Esophagus mucosa (tissue), 1 donor: ENCODE results near the gene RELT. TPM values are rescaled to one million over a fixed set of nuclear protein-coding genes. Genes with fewer than 3 reads are reported as not detected.

Experiments used
- ATAC-seq: fragments of 200-7000 bp; cut with Tn5 transposase; one replicate; pipeline ENCODE4 v1.9.1; 2020
- total RNA-seq: library from RNA; stranded (reverse); gene quantifications from one replicate; pipeline ENCODE4 v1.2.4, GENCODE V29; 2023
- donor health status: DM: yes; HTN: yes; CAD: no.

Gene RELT
- total RNA-seq, 1 donor from 2014 or later: 3.9 TPM

DNA sequence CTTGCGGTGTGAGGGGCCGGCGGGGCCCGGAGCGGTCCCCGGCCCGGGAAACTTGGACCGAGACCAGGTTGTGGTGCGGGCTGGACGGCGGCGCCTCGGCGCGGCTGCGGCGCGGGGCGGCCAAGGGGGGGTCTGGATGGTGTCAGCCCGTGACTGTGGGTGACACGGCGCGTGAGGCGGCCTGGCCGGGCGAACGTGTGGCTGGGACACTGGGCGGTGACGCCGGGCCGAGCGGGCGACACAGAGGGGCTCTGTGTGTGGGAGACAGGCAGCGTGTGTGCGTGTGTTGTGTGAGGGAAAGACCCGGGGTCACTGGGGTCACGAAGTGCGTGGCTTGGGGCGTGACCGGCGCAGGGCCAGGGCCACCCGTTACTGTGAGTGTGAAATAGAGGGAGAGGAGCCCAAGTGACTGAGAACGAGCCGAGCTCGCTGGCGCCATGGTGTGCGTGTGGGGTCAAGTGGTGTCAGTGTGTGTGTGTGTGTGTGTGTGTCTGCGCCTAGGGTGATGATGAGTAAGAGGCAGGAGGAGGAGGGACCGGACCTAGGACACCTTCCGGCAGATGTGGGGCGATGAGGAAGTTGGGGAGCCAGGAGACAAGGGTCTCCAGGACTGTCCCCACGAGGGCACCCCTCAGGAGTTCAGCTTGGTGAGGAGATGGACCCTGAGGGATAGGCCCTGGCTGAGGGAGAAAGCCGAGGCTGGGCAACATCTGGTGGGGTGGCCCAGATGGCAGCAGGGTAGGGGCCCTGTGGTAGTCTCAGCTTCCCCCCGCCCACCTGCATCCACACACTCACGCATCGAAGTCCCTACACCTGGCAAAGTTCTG, 817 bp downstream of the RELT start:
- peak; percentile 70 for ATAC-seq

- ATAC-seq: no peak
Measured at GRCh38 chr11:73379189-73379880, 3.1 kb downstream of the RELT start.

DNA sequence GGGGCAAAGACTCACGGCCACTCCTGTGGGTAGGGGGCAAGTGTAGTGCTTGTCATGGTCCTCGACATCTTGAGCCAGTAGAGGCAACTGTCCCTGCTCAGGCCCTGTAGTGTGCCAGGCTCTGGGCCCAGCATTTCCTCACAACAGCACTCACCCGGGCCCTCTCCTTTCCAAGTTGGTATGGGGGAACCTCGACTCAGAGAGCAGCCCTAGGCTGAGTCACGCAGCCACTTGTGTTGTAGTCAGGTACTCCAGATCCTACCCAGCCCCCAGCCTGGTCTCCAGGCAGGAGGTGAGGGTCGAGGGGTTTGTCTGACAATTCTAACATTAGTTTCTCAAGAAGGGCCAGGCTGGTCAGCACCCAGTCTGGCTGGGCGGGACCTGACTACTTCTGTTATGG, 4.1 kb downstream of the RELT start:
- ATAC-seq: no peak

GRCh38 chr11:73380897-73381410, 4.8 kb downstream of the RELT start:
- ATAC-seq: no peak

DNA sequence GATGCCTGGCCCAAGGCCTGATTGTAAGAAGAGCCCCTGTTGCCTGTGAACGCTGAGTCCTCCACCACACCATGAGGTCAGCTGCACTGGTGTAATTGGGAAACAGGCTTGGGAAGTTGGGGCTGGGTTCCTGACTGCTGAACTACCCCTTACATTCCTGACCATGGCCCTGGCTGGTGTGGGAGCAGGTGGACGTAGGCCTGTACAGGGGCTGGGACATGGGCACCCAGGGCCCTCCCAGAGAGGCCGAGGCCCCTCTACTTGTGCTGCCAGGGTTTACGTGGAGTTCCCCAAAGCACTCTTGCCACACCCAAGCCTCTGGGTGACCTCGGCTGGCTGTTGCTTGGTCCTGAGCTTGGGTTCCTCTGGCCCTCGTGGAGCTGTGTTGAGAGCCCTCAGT, 5.4 kb downstream of the RELT start:
- no peak for ATAC-seq

DNA sequence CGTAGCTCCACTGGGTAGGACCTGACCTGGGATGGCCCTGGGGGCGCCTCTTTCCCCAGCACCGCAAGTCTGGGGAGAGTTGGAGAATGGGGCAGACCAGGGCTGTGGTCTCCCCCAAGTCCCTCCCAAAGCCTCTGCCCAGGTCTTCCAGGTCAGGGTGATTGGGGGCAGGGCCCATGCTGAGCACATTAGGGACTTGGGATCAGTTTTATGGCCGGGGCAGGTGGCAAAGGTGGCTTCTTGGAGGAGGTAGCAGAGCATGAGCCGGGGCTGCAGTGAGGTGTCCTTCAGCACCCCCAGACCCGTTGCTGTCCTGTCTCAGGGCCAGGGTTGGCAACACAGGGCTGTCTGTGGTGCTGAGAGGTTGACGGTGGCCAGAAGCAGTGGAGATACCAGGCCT, 6.0 kb downstream of the RELT start:
- no peak for ATAC-seq

GRCh38 chr11:73382747-73383146, 6.5 kb downstream of the RELT start:
- ATAC-seq: no peak

DNA sequence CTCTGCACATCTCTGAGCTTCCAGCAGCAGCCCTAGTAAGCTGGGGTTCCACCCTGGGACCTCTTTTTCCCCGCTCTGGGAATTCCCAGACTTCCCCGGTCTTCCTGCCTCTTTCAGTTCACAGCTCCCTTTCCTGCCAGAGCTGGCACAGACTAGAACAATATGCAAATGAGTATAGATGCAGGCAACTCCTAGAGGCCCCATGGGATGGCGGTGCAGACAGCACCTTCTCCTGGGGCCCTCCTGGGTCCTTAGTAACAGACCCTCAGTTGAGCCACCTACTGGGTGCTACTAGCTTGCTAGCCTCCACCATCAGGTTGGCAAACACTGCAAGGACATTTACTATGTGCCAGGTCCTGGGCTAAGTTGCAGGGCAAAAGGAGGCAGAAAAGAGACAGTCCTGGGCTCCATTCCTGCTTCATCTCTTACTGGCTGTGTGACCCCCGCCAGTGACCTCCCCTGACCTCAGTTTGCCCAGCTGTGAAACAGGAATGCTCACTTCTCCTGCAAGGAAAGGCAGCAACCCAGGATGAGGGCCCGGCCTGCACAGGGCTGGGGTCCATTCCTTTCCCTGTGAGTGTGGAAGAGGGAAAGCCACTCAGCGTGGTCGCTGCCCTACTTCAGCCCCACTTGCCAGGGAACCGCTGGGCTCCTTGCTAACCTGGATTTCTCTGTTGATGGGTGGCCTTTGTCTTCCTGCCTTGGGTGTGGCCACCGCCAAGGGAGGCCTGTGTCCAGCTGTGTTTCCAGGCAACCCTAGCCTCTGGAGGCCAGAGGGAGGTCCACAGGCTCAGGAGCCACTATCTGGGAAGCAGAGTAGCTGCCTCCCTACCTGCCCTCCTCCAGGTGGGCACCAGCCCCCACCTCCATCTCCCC, 7.3 kb downstream of the RELT start:
- peak; percentile 22 for ATAC-seq

DNA sequence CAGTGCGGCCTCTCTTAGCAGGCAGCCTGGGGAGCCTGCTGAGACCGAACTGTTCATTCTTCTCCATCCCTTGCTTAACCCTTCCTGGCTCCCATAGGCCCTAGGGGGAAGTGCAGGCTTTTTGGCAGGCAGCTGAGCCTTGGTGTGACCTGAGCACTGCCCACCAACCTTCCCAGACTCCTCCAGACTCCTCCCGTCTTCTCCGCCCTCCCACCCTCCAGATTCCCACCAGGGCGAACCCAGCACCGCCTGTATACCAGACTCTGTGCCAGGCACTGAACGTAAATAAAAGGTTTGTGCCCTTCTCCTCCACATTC, 7.9 kb downstream of the RELT start:
- no peak for ATAC-seq

GRCh38 chr11:73384531-73384871, 8.3 kb downstream of the RELT start:
- no peak for ATAC-seq

DNA sequence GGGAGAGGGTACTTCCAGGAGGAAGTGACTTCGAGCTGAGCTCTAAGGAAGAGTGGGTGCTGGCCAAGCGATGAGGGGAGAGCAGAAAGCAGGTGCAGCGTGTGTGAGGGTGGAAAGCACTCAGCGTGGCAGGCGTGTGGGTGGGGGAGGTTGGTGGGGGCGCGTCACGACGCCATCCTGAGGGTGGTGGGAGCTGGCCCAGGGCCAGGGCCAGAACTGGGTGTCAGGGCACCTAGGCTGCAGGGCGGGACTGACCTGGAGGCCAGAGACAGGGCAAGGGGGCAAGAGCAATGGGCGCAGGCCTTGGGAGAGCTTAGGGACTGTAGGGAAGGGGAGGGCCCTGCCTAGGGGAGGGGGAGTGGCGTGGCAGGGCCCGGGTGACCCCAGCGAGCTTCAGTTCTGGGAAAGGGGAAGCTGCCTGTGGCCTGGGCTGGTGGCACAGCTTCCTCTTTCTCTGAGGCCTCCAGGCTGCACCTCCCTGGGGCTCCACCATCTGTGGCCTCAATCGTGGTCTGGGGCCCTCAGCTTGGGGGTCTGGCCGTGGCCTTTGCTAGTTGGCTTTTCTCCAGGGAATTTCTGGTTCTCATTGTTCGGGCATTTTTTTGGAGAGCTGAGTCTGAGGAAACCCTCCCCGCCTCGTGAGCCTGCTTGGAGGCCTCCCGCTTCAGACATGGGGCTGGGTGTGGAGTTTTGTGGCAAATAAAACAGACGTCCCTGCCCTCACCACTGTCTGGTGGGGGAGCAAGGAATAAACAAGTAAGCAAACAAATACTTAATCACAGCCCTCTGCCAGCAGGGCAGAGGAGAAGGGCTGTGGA, 8.9 kb downstream of the RELT start:
- peak; percentile 21 for ATAC-seq

GRCh38 chr11:73386016-73386415, 9.8 kb downstream of the RELT start:
- ATAC-seq: no peak

GRCh38 chr11:73386546-73386945, 10.3 kb downstream of the RELT start:
- no peak for ATAC-seq

GRCh38 chr11:73387594-73388264, 11.5 kb downstream of the RELT start:
- ATAC-seq: no peak

DNA sequence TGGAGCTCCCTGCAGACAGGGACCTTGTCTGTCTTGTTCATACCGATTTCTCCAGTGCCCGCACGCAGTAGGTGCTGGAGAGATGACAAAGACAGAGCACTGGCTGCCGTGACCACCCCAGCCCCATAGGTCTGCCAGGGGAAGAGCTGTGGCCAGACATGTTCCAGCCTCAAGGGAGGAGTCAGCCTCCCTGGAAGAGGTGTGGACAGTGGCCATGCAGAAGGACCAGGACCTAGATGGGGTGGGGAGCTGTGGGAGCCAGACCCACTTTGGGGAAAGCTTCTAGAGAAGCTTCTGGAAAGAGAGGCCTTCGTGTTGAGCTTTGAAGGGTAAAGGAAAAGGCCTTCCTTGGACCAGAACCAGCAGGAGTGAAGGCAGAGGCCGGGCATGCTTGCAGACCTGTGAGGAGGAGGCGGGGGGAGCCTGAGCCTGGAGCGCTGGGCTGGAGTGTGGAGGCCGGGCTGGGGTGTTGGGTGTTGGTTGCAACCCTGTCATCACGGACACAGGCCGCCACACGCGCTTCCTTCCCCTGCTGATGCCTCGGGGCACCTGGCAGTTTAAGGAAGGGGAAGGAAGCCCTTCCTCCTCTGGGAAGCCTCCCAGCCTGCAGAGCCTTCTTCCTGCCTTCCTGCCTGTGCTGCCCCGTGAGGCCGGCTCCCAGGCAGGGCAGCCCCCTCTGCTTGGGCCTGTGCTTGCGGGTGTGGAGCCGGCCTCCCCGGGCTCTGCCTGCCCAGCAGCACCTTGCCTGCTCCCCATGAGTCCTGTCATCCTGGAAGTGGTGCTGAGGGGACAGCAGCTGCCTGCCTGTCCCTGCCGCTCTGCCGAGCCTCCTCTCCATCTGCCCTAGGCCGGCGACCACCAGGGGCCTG, 12.3 kb downstream of the RELT start:
- ATAC-seq: peak; percentile 66

DNA sequence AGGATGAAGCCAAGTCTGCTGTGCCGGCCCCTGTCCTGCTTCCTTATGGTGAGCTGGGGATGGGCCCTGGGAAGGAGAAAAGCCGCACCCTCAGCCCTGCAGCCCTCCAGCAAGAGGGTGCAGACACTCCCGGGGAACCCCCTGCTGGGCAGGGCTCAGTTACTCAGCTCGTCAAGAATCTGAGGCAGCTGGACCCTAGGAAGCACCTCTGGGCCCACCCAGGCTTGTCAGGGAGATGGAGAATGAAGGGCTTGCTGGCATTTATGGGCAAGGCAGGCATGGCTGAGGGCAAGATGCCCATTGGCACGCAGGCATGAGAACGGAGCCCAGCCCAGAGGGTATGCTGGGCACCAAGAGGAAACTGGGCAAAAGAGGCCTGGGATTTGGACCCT, 12.9 kb downstream of the RELT start:
- peak; percentile 12 for ATAC-seq

- no peak for ATAC-seq
Measured at GRCh38 chr11:73389916-73390315, 13.7 kb downstream of the RELT start.

DNA sequence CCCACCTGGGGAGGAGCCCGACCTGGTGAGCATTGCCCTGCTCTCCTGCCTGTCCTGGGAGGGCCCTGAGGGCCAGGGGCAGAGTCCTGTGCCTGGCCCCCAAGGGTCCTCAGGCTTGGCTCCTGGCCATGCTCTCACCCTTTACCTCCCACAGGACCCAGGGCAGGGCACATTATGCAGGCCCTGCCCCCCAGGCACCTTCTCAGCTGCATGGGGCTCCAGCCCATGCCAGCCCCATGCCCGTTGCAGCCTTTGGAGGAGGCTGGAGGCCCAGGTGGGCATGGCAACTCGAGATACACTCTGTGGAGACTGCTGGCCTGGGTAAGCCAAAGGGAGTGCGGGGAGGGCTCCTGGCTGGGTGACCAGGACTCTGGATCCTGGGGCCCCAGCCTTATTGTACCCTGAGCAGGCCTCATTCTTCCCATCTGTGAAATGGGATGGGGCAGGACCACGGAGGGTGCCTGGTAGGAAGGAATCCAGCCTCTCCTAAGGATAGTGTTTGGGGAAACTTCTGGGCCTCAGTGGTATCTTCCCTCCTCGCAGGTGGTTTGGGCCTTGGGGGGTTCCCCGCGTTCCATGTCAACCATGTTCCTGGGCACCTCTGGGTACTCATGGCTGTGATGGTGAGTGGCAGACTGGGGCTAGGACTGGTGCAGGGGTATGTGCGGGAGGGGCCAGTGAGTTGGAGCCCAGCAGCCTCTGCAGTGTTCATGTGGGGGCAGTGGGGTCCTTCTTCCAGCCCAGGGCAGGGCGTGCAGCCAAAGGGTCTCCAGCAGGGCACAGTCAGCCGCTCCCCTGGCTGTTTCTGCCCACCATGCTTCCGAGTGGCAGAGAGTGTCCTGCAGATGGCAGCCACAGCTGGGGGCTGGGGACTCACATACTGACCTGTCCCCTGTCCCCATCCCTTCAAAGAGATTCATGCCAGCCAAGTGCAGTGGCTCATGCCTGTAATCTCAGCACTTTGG, 14.7 kb downstream of the RELT start:
- ATAC-seq: no peak

DNA sequence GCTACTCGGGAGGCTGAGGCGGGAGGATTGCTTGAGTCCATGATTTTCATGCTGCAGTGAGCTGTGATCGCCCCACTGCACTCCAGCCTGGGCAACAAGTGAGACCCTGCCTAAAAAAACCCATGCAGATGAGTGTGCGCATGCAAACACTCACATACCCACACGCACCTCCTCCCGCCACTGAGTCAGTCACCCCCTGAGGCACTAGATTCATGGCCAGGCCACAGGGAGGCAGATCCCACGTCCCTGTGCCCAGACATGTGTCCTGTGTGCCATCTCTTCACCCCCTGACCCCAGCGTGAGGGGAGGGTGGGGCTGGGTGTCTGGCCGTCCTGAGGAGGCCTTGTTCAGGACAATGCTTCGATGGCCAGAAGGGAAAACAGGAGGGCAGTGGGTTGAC, 15.5 kb downstream of the RELT start:
- ATAC-seq: no peak
